Inferior parietal cortex (tissue), 1 donor: Measurements from ENCODE around the gene ESPN.

ENCODE experiments used
- DNase-seq: peaks from one replicate; pipeline ENCODE4 v3.0.0-alpha.2; 2016; ENCODE audit errors: extremely low spot score

ESPN gene

GRCh38 chr1:6408023-6408422 is 16.6 kb upstream of the ESPN start:
- DNase-seq, result no peak

- no peak for DNase-seq
Observed at GRCh38 chr1:6409053-6409452, 15.5 kb upstream of the ESPN start.

GRCh38 chr1:6409733-6410132 is 14.8 kb upstream of the ESPN start:
- no peak for DNase-seq

- DNase-seq, result no peak
Observed at GRCh38 chr1:6410248-6410893, 14.2 kb upstream of the ESPN start.

DNA sequence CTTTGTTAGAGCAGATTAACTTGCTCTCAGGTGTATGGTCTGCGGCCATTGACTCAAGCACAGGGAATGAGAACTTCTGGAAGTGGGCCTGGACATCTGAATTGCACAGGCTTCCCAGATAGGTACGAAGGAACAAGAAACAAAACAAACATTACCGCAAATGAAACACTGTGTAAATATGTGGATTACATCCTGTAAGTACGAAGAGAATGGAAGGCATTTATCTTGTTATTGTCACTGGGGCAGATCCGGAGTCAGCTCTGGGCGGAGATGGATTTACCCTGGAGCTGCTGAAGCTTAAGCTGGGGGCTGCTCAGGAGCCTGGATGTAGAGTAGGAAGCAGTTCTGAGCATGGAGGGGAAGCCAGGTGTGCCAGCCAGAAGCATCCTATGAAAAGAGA is 11.7 kb upstream of the ESPN start:
- no peak for DNase-seq

GRCh38 chr1:6414443-6414844 is 10.1 kb upstream of the ESPN start:
- DNase-seq, result peak; percentile 31

DNA sequence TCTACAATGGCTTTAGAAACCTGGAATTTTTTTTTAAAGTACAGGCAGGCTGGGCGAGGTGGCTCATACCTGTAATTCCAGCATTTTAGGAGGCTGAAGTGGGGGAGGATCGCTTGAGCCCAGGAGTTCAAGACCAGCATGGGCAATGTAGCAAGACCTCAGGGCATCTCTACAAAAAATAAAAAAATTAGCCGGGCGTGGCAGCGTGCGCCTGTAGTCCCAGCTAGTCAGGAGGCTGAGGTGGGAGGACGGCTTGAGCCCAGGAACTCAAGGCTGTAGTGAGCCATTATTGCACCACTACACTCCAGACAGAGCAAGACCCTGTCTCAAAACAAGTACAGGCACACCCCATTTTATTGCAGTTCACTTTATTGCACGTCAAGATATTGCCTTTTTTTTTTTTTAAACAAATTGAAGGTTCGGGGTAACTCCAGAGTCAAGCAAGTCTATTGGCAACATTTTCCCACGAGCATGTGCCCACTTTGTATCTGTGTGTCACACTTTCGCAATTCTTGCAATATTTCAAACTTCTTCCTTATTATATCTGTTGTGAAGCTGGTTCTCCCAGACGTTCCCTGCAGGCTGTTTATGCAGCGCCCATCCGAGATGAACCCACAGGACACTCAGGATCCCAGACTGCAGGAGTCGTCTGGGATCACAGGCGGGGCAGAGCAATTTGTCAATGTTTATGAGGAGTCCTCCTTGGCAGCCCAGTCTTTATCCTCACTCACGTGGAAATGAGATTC is 9.5 kb upstream of the ESPN start:
- no peak for DNase-seq

DNA sequence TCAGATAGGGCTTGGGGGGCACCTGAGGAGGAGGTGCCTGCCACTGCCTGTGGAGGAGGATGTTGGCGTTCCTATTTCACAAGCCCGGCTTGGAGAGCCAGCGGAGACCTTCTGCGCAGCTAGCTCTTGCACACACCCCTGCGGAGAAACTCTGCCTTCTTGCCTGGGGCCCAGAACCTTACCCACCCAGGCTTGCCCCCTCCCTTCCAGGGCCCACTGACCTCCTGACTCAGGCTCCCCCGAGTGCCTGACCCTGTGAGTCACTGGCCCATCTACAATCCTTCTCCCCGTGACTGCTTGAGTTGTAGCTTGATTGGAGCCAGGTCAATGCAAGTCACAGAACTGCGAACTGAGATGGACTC is 8.3 kb upstream of the ESPN start:
- no peak for DNase-seq

- DNase-seq, result no peak
Observed at GRCh38 chr1:6416906-6417305, 7.7 kb upstream of the ESPN start.

- no peak for DNase-seq
Observed at GRCh38 chr1:6417961-6418667, 6.5 kb upstream of the ESPN start.

DNA sequence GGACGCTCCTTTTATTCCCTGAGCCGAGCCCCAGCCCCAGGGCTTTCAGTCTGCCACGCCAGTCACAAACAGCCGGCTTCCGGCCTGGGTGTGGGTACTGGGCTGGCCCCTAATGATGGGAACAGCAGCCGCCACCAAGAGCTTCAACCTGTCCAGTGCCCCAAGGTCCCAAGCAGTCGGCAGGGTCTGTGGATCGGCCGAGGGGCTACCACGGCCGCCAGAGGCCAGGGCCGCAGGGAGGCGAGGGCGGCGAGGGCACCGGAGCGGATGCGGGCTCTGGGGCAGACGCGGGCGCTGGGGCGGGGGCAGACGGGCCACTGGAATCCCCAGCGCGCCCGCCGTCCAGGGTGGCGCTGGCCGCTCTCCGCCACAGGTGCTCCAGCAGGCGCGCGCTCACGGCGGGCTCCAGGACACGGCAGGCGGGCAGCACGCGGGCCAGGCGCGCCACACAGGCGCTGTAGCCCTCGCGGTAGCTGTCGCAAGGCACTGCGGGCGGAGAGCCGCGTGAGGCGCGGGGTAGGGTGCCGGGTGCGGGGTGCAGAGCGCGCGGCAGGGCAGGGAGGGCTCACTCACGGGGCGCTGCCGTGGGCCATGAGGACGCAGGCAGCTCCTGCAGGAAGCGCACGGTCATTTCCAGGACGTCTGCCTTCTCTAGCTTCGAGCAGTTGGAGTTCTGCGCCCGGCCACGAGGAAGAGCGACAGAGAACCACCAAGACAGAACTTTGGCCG is 5.7 kb upstream of the ESPN start:
- DNase-seq, result no peak

GRCh38 chr1:6419397-6419803 is 5.2 kb upstream of the ESPN start:
- no peak for DNase-seq

- no peak for DNase-seq
Observed at GRCh38 chr1:6419804-6420453, 4.6 kb upstream of the ESPN start, which contains the start of gene HES2. HES2 (minus strand) TSS chr1:6419919; CDS start chr1:6419820, 99 bp downstream.

GRCh38 chr1:6420454-6421042 is 4.0 kb upstream of the ESPN start:
- DNase-seq, result no peak

DNA sequence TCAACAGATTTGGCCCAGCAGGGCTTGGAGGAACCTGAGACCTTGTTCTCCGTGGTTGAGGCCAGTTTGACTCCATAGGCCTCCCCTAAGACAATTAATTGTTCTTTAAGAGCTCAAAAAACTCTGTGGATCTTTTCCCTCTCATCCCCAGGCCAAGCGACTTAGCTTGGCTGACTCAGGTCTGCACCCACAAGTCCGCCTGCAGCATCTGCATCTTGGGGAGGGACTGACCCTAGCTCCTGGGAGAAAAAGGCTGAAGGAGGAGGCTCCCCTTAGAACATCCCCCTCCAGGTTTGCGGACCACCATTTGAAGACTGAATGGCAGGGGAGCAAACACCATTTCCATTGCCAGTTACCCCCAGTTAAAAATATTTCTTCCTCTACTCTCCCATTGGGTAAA is 3.3 kb upstream of the ESPN start:
- DNase-seq, result no peak

DNA sequence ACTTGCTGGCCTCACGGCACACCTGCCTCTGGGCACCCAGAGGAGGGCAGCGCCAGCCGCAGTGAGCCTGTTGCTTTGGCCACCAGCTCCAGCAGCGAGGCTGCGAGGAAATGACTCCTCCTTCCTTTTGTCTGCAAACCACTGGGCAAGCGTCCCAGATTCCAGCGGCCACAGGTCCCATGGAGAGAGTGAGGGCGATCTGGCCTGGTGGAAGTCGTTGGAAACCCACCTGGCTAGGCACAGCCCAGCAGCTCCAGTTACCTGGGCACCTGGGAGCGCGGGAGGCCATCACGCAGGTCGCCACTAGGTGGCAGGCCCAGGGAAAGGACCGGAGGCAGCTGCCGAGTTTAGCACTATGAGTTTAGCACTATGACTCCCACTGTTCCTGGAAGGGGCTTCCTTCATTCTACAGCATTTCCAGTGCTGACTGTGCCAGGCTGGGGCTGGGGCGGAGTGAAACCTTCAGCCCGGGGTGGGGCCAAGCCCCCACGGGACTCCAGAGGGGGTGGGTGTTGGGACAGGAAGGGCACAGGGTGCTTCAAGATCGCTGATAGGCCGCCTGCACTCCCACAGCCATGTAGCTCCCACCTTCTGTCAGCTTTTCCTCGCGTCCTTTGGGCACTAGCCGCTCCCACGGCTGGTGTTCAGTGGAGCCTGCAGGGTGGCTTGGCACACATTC is 1.1 kb upstream of the ESPN start:
- DNase-seq, result no peak

- no peak for DNase-seq
Observed at GRCh38 chr1:6424000-6424565, 493 bp upstream of the ESPN start.

DNA sequence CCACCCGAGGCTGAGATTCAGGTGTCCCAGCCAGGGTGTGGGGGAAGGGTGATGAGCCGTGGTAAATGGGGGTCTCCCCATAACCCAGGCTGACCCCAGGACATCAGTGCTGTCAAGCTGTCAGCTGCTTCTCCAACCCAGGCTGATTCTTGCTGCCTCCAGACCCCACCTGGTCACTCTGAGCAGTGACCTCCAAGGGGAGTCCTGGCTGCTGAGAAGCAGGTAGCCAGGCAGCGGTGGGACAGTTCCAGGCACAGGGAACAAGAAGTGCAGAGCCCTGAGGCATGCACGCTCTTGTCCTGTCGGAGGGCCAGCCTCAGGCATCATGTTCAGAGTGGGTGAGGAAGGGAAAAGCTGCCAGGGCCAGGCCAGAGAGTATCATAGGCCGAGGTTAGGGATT is 1.1 kb downstream of the ESPN start:
- DNase-seq, result no peak

DNA sequence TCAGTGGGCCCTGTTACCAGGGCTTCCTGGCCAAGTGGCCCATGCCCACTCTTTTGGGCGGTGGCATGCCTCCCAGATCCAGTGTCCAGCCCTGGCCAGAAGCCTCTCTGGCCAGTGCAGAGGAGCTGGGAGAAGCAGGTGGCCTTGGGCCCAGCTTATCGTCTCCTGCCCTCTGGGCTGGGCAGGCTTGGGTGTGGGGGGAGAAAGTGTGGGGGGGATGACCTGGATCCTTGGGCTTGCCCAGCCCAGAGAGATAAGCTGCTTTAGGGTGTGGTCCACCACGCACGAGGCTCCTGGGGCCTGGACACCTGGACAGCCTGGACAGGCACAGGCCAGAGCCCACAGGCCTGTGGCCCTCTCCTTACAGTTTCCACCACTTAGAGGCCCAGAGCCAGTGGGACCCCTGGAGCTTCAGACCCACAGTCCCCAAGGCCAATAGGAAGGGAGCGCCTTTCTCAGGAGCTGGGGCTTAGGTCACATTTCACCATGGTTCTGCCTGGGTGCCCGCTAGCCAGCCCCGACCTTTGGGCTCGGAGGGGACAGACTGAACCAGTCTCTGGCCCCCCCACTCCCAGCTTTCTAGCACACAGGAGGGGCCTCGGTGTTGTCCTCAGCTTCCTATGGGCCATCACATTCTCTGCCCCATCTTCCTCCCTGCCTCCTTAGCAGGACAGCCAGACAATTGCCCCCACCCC is 1.8 kb downstream of the ESPN start:
- no peak for DNase-seq

DNA sequence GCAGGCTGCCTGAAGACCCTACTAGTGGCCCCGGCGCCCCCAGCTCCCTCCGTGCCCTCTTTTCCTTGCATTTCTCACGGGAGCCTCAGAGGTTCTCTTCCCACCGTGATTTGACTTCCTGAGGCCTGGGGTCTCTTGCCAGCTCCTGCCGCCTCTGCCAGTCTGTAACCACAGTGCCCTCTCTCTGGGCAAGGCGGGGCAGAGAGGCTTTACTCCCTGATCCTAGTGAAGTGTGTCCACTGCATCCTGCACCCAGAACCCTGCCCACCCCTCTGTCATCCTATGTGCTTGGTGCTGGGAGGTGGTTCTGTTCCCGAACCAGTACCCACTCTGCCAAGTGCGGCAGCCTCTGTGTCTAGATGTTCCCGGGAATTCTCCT is 2.4 kb downstream of the ESPN start:
- no peak for DNase-seq
